A549 (cell line): Measurements from ENCODE around the gene ADAT2. TPM values are rescaled to one million over a fixed set of nuclear protein-coding genes. Genes with fewer than 3 reads are reported as not detected.

Experiments used
- ATAC-seq, 2 experiments: fragments of 200-7000 bp in 1 of 2; fragments of >200 bp in 1 of 2; cut with Nextera tagmentation in 1 of 2; cut with Tn5 transposase in 1 of 2; 3 replicates each; pipeline versions ENCODE4 v1.8.0 to v1.9.1; 2018 to 2020; ENCODE audit warnings: mild to moderate bottlenecking in 1 of 2, moderate library complexity in 1 of 2
- CTCF ChIA-PET: fragments of 300-600 bp; sonication (Branson Sonifier 250); formaldehyde crosslinking; extraction: SDS; loops from one replicate; lab custom pipeline; 2021; ENCODE audit warnings: antibody characterized with exemption, inconsistent platforms; lab: Yijun Ruan, JAX
- POLR2A ChIA-PET: fragments of 350-600 bp; formaldehyde crosslinking; extraction: SDS; loops from one replicate; lab custom pipeline; 2021; ENCODE audit warnings: antibody characterized with exemption, inconsistent platforms; lab: Yijun Ruan, JAX
- DNase-seq, 2 experiments: peaks; one replicate each; pipeline versions ENCODE4 v3.0.0 to v3.0.0-alpha.2; 2011 to 2016; ENCODE audit warnings: low read depth in 1 of 2, low spot score in 1 of 2
- FAIRE-seq: peaks from 2 replicates; lab custom pipeline; 2011; peaks lifted over from hg19 to GRCh38; lab: Jason Lieb, UNC
- H3K27ac ChIP-seq, 2 experiments: fragments of >200 bp; sonication (Bioruptor Twin); formaldehyde crosslinking; 3 replicates each; pipeline ENCODE4 v1.5.1; 2016 to 2017
- H3K4me1 ChIP-seq: fragments of >200 bp; sonication (Bioruptor Twin); formaldehyde crosslinking; 3 replicates; pipeline ENCODE4 v1.6.1; 2016
- H3K4me2 ChIP-seq: fragments of >200 bp; sonication (Bioruptor Twin); formaldehyde crosslinking; 3 replicates; pipeline ENCODE4 v1.6.1; 2016
- H3K4me3 ChIP-seq: fragments of >200 bp; sonication (Bioruptor Twin); formaldehyde crosslinking; 3 replicates; pipeline ENCODE4 v1.5.1; 2016
- H3K9me3 ChIP-seq: fragments of >200 bp; sonication (Bioruptor Twin); formaldehyde crosslinking; 3 replicates; pipeline ENCODE4 v1.6.1; 2016
- BHLHE40 ChIP-seq: IDR thresholded peaks from 2 replicates; pipeline ENCODE4 v1.6.1; 2012; ENCODE audit warnings: low read depth, low read length, inconsistent platforms
- CEBPB ChIP-seq, 2 experiments: fragments of >200 bp in 1 of 2; sonication (Bioruptor Twin) in 1 of 2; formaldehyde crosslinking in 1 of 2; IDR thresholded peaks; 2 replicates each; pipeline ENCODE4 v1.6.1; 2012 to 2016
- CHD2 ChIP-seq: fragments of 150-350 bp; IDR thresholded peaks from 2 replicates; pipeline ENCODE4 v1.6.1; 2014; ENCODE audit warnings: low read length; ENCODE audit not compliant: partially characterized antibody
- CHD4 ChIP-seq: fragments of 200-600 bp; sonication (generic); IDR thresholded peaks from 2 replicates; pipeline ENCODE4 v1.6.1; 2016; ENCODE audit warnings: antibody characterized with exemption, mild to moderate bottlenecking, borderline replicate concordance
- EHF ChIP-seq: fragments of 250-450 bp; sonication (Bioruptor Pico); IDR thresholded peaks from 2 replicates; pipeline ENCODE4 v1.5.0; 2020; ENCODE audit warnings: mild to moderate bottlenecking
- EHMT2 ChIP-seq: fragments of 200-600 bp; sonication (generic); IDR thresholded peaks from 2 replicates; pipeline ENCODE4 v1.6.1; 2016; ENCODE audit warnings: antibody characterized with exemption, low read depth, mild to moderate bottlenecking, moderate library complexity
- FOSB ChIP-seq: fragments of 250-450 bp; sonication (Bioruptor Pico); IDR thresholded peaks from 2 replicates; pipeline ENCODE4 v1.5.0; 2020; ENCODE audit warnings: mild to moderate bottlenecking, moderate library complexity
- FOXS1 ChIP-seq: fragments of 250-450 bp; sonication (Bioruptor Pico); IDR thresholded peaks from 2 replicates; pipeline ENCODE4 v1.5.0; 2020; ENCODE audit warnings: mild to moderate bottlenecking, moderate library complexity
- GATA3 ChIP-seq: IDR thresholded peaks from 2 replicates; pipeline ENCODE4 v1.6.1; 2012; ENCODE audit warnings: borderline replicate concordance
- HOXB13 ChIP-seq: fragments of 250-450 bp; sonication (Bioruptor Pico); IDR thresholded peaks from 2 replicates; pipeline ENCODE4 v1.5.0; 2020; ENCODE audit warnings: low read depth, mild to moderate bottlenecking, moderate library complexity
- HOXB5 ChIP-seq: fragments of 250-450 bp; sonication (Bioruptor Pico); IDR thresholded peaks from 2 replicates; pipeline ENCODE4 v1.5.0; 2020; ENCODE audit warnings: mild to moderate bottlenecking, moderate library complexity
- JUNB ChIP-seq: fragments of >200 bp; sonication (Bioruptor Twin); formaldehyde crosslinking; IDR thresholded peaks from 2 replicates; pipeline ENCODE4 v1.6.1; 2016
- MAFK ChIP-seq: fragments of 450-650 bp; IDR thresholded peaks from 2 replicates; pipeline ENCODE4 v1.6.1; 2014; ENCODE audit not compliant: partially characterized antibody
- MAZ ChIP-seq: fragments of 150-350 bp; IDR thresholded peaks from 2 replicates; pipeline ENCODE4 v1.6.1; 2014; ENCODE audit warnings: antibody characterized with exemption, low read depth, low read length, borderline replicate concordance
- NFE2L2 ChIP-seq: fragments of 150-350 bp; conservative IDR thresholded peaks from 2 replicates; pipeline ENCODE4 v1.6.1; 2014; ENCODE audit warnings: low read length
- POLR2A ChIP-seq: IDR thresholded peaks from 2 replicates; pipeline ENCODE4 v1.6.1; 2012; ENCODE audit warnings: mild to moderate bottlenecking, low read length
- RAD21 ChIP-seq, 2 experiments: fragments of >200 bp in 1 of 2; sonication (Bioruptor Twin) in 1 of 2; formaldehyde crosslinking in 1 of 2; IDR thresholded peaks in 1 of 2; conservative IDR thresholded peaks in 1 of 2; 2 replicates in 1 of 2; 3 replicates in 1 of 2; pipeline ENCODE4 v1.6.1; 2012 to 2018; ENCODE audit warnings: inconsistent platforms in 1 of 2
- TFCP2L1 ChIP-seq: fragments of 250-450 bp; sonication (Bioruptor Pico); IDR thresholded peaks from 2 replicates; pipeline ENCODE4 v1.5.0; 2021; ENCODE audit warnings: mild to moderate bottlenecking
- TP53 ChIP-seq: fragments of 250-450 bp; sonication (Bioruptor Pico); IDR thresholded peaks from 2 replicates; pipeline ENCODE4 v1.5.0; 2021; ENCODE audit warnings: mild to moderate bottlenecking, moderate library complexity
- ZFP36 ChIP-seq: fragments of 450-650 bp; IDR thresholded peaks from 2 replicates; pipeline ENCODE4 v1.6.1; 2014; ENCODE audit warnings: borderline replicate concordance; ENCODE audit not compliant: partially characterized antibody
- ZSCAN20 ChIP-seq: fragments of 250-450 bp; sonication (Bioruptor Pico); IDR thresholded peaks from 2 replicates; pipeline ENCODE4 v1.8.0; 2022; ENCODE audit warnings: mild to moderate bottlenecking, moderate library complexity
- WGBS: methylation state at CpG from one replicate; pipeline ENCODE4 v1.1.6; 2017; ENCODE audit errors: missing lambda C conversion rate; 5-methylcytosine and 5-hydroxymethylcytosine counted together
- polyA plus RNA-seq, 4 experiments: library from polyadenylated mRNA; depleted of rRNA in 3 of 4; stranded (reverse); fragments of >200 nt; fragmentation: RNase III in 1 of 4; extraction: RNeasy Plus Mini Kit Qiagen cat#74134 plus additional on column Dnase treatment in 1 of 4; gene quantifications; 2 replicates in 3 of 4; 3 replicates in 1 of 4; pipeline ENCODE4 v1.2.3, GENCODE V29; 2011 to 2017
- TF ChIP-seq, protein P1 (sequence below): fragments of 250-450 bp; sonication (Bioruptor Pico); IDR thresholded peaks from 2 replicates; pipeline ENCODE4 v1.5.0; 2020; ENCODE audit warnings: low read depth, mild to moderate bottlenecking, moderate library complexity
- TF ChIP-seq, protein P2 (sequence below): IDR thresholded peaks from 2 replicates; pipeline ENCODE4 v1.6.1; 2012
- TF ChIP-seq, protein P3 (sequence below): fragments of >200 bp; sonication (Bioruptor Twin); formaldehyde crosslinking; IDR thresholded peaks from 3 replicates; pipeline ENCODE4 v1.6.1; 2016
- TF ChIP-seq, protein P4 (sequence below): IDR thresholded peaks from 2 replicates; pipeline ENCODE4 v1.6.1; 2012; ENCODE audit warnings: low read depth, borderline replicate concordance
- TF ChIP-seq, protein P5 (sequence below): fragments of 450-650 bp; IDR thresholded peaks from 2 replicates; pipeline ENCODE4 v1.6.1; 2014; ENCODE audit warnings: antibody characterized with exemption

Gene ADAT2
- polyA plus RNA-seq, 2 of the 4 experiments (the other 2 are of a cell fraction): 7.1 to 8.0 TPM

DNA sequence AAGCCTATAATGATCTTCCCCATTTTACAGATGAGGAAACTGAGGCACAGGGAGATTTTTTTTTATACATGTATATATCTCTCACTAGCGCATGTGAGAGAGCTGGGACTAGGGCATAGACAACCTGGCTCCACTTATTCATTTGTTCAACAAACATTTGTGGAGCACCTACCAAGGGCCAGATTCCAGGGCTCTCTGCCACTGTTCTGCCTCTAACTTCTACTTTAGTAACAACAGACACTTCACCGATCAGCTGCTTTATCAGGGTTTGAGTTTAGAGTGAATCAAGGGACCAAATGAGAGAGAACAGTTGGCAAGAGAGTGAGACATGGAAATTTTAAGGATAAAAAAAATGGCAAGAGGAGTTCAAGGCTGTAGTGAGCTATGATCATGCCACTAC, 7.4 kb downstream of the ADAT2 start:
- ATAC-seq (no peak), FAIRE-seq (no peak)
- POLR2A ChIA-PET: no interaction called here
- WGBS: 94% methylated on average over 2 of the region's 2 CpGs
- TF ChIP-seq, protein P1, sequence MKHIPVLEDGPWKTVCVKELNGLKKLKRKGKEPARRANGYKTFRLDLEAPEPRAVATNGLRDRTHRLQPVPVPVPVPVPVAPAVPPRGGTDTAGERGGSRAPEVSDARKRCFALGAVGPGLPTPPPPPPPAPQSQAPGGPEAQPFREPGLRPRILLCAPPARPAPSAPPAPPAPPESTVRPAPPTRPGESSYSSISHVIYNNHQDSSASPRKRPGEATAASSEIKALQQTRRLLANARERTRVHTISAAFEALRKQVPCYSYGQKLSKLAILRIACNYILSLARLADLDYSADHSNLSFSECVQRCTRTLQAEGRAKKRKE (CRISPR knock-in tag): no peak
- TF ChIP-seq, protein P2, sequence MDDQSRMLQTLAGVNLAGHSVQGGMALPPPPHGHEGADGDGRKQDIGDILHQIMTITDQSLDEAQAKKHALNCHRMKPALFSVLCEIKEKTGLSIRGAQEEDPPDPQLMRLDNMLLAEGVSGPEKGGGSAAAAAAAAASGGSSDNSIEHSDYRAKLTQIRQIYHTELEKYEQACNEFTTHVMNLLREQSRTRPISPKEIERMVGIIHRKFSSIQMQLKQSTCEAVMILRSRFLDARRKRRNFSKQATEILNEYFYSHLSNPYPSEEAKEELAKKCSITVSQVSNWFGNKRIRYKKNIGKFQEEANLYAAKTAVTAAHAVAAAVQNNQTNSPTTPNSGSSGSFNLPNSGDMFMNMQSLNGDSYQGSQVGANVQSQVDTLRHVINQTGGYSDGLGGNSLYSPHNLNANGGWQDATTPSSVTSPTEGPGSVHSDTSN: no peak
- TF ChIP-seq TP53 (CRISPR knock-in tag) (no peak), CHD4 (no peak), CEBPB (IDR thresholded peaks at IDR 0.05) (no peak), NFE2L2 (no peak), JUNB (no peak), ZSCAN20 (no peak)
- TF ChIP-seq, protein P3, sequence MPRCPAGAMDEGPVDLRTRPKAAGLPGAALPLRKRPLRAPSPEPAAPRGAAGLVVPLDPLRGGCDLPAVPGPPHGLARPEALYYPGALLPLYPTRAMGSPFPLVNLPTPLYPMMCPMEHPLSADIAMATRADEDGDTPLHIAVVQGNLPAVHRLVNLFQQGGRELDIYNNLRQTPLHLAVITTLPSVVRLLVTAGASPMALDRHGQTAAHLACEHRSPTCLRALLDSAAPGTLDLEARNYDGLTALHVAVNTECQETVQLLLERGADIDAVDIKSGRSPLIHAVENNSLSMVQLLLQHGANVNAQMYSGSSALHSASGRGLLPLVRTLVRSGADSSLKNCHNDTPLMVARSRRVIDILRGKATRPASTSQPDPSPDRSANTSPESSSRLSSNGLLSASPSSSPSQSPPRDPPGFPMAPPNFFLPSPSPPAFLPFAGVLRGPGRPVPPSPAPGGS: no peak
- TF ChIP-seq, all 56 proteins: peak for 0
- no peak overlapping the region for H3K4me3 ChIP-seq
- H3K4me1 ChIP-seq: no peaks in the 10 kb centered on the region
- no peak for DNase-seq
- H3K4me2 ChIP-seq: no peak overlapping the region
- H3K9me3 ChIP-seq: no peaks in the 10 kb centered on the region
- CTCF ChIA-PET: interaction anchor here (1.3 to 1.8 kb wide), 2 partner anchors 16 to 969 kb away, joined by 3 to 7 read pairs; no protein-coding TSS in a partner anchor
- H3K27ac ChIP-seq: no peak overlapping the region

DNA sequence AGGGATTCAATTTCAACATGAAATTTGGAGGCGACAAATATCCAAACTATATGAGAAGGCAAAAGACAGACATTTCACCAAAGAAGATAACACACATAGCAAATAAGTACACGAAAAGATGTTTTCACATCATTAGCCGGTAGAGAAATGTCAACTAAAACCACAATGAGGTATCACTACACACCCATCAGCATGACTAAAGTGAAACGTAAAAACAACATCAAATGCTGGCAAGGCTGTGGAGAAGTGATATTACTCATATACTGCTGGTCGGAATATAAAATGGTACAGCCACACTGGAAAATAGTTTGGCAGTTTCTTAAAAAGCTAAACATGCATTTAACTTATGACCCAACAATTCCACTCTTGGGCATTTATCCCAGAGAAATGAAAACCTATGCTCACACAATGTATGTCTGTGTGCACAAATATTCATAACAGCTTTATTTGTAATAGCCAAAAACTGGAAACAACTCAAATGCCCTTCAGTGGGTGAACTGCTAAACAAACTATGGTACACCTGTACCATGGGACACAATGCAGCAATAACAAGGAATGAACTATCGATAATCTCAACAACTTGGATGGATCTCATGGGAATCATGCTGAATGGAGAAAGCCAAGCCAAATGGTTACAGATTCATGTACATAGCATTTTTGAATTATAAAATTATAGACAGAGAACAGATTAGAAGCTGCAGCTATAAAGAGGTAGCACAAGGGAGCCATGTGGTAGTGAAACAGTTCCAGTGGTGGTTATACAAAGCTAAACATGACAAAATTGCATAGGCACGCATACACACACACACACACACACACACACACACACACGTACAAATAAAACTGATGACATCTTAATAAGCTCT, 8.6 kb downstream of the ADAT2 start:
- Histone ChIP-seq H3K4me1 (no peaks in the 10 kb centered on the region), H3K4me2 (no peak overlapping the region), H3K4me3 (no peak overlapping the region), H3K27ac (no peak overlapping the region), H3K9me3 (no peaks in the 10 kb centered on the region)
- CTCF ChIA-PET: interaction anchor here (0.8 to 1.8 kb wide), 2 partner anchors 15 to 968 kb away, joined by 4 to 7 read pairs; no protein-coding TSS in a partner anchor
- ATAC-seq (no peak), DNase-seq (no peak), FAIRE-seq (no peak)
- 93% methylated on average over 8 of the region's 8 CpGs for WGBS
- POLR2A ChIA-PET: interaction anchor here (0.6 to 1.0 kb wide), 2 partner anchors 9 to 746 kb away, joined by 3 read pairs; partner anchors contain the start of genes ADAT2 and PEX3
- TF ChIP-seq POLR2A (no peak), RAD21 (conservative IDR thresholded peaks at IDR 0.05 in 1 of 2, IDR thresholded peaks at IDR 0.05 in 1 of 2) (no peak), GATA3 (no peak), HOXB5 (CRISPR knock-in tag) (no peak), JUNB (no peak), BHLHE40 (no peak), ZFP36 (no peak), FOSB (CRISPR knock-in tag) (no peak)

DNA sequence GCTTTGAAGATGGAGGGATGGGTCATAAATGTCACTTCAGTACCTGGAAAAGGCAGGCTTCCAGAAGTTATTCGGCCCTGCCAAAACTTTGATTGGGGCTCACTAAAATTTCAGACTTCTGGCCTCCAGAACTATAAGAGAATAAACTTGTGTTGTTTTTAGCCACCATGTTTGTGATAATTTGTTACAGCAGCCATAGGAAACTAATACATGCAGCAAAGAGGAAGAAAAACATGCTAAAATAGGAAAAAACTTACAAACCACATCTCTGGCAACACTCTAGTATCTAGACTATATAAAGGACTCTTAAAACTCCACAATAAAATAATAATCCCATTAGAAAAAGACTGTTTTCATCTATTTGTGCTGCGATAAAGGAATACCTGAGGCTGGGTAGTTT, 9.5 kb downstream of the ADAT2 start:
- CTCF ChIA-PET: no interaction called here
- Histone ChIP-seq H3K4me1 (no peaks in the 10 kb centered on the region), H3K4me2 (no peak overlapping the region), H3K9me3 (no peaks in the 10 kb centered on the region), H3K27ac (no peak overlapping the region), H3K4me3 (no peak overlapping the region)
- 92% methylated on average over 2 of the region's 2 CpGs for WGBS
- FAIRE-seq (no peak), DNase-seq (no peak), ATAC-seq (no peak)
- POLR2A ChIA-PET: no interaction called here
- TF ChIP-seq CHD2 (no peak), TFCP2L1 (no peak), HOXB13 (CRISPR knock-in tag) (no peak), EHMT2 (no peak), FOXS1 (CRISPR knock-in tag) (no peak), FOSB (CRISPR knock-in tag) (no peak), EHF (CRISPR knock-in tag) (no peak), MAFK (no peak), ZFP36 (no peak), MAZ (no peak), GATA3 (no peak), CEBPB (IDR thresholded peaks at IDR 0.05) (no peak)
- TF ChIP-seq, protein P4, sequence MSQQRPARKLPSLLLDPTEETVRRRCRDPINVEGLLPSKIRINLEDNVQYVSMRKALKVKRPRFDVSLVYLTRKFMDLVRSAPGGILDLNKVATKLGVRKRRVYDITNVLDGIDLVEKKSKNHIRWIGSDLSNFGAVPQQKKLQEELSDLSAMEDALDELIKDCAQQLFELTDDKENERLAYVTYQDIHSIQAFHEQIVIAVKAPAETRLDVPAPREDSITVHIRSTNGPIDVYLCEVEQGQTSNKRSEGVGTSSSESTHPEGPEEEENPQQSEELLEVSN: no peak
- TF ChIP-seq, protein P5, sequence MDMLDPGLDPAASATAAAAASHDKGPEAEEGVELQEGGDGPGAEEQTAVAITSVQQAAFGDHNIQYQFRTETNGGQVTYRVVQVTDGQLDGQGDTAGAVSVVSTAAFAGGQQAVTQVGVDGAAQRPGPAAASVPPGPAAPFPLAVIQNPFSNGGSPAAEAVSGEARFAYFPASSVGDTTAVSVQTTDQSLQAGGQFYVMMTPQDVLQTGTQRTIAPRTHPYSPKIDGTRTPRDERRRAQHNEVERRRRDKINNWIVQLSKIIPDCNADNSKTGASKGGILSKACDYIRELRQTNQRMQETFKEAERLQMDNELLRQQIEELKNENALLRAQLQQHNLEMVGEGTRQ: no peak
